ENCODE measurements around the gene NSD1. TPM values are rescaled to one million over a fixed set of nuclear protein-coding genes. Genes with fewer than 3 reads are reported as not detected.

The NSD1 gene
- total and polyA plus RNA-seq, 2 of the 4 experiments (the other 2 are of a cell fraction) = 7.7 to 31.0 TPM

GRCh38 chr5:177086654-177087397 is 46.7 kb upstream of the NSD1 start, which contains the start of gene FGFR4:
TSS of gene FGFR4 (plus strand) at chr5:177086915. CDS start at chr5:177089603, 2,688 bp downstream.
- H2AFZ ChIP-seq (replicated peaks; ENCODE audit: low read length, poor library complexity) = peak within 1 kb of the TSS; percentile 97
- H3K4me1 ChIP-seq (ENCODE audit: control insufficient read depth, insufficient read depth, low read length) = peaks cover 9% of the 10 kb centered on the region; the same call in 1 of the 2 replicates
- dilution Hi-C loops (cut with HindIII; ENCODE audit: low sequenced_read_pairs, unreplicated experiment) (no loop called here), in situ Hi-C loops (cut with MboI; ENCODE audit: low sequenced_read_pairs) (no loop called here), intact Hi-C loops (cut with micrococcal nuclease) (no loop called here)
- no TSS peak for BruUV-seq (replicated peaks)
- no peaks in the 10 kb centered on the region; the same call in 1 of the 2 replicates for H4K20me1 ChIP-seq (ENCODE audit: insufficient read depth, low read length)
- 0 out of 2 replicates have a peak, but pooled peaks cover 3% of the 10 kb centered on the region for H3K9me1 ChIP-seq (ENCODE audit: insufficient read depth, low read length)
- no peak within 1 kb of the TSS for H4K91ac ChIP-seq (ENCODE audit: insufficient read depth, low read depth, low read length)
- no peak within 1 kb of the TSS for H2AK5ac ChIP-seq (ENCODE audit: low read depth, low read length)
- H3K79me1 ChIP-seq (ENCODE audit: low read depth in 1 of 2, low read length in 2 of 2) = no peaks in the 10 kb centered on the region
- DNase-seq = peak; percentile 39
- H4K8ac ChIP-seq (ENCODE audit: low read depth in 2 of 2, low read length in 2 of 2) = no peak within 1 kb of the TSS; a peak in 1 of 4 replicates
- H3K36me3 ChIP-seq (ENCODE audit: control insufficient read depth, insufficient read depth, low read length) = peaks cover 5% of the 10 kb centered on the region; the same call in 1 of the 2 replicates
- H3K9me3 ChIP-seq (ENCODE audit: control insufficient read depth, insufficient read depth, low read length) = no peaks in the 10 kb centered on the region
- 2% methylated on average over 14 of the region's 68 CpGs; no CpG with 5 or more reads in 1 of the 2 experiments for WGBS, 2 experiments (ENCODE audit: extremely low coverage in 2 of 2, insufficient read length in 1 of 2)
- no peak within 1 kb of the TSS for H2BK5ac ChIP-seq (ENCODE audit: low read depth, low read length, poor library complexity, severe bottlenecking)
- ChIA-PET POLR2A (ENCODE audit: unreplicated experiment) (no interaction called here), CTCF (interaction anchor here (1.0 to 1.3 kb wide), 3 partner anchors 12 to 22 kb away, joined by 3 to 7 read pairs (median 3); no protein-coding TSS in a partner anchor)
- no peak within 1 kb of the TSS for H4K5ac ChIP-seq (ENCODE audit: low read depth, low read length)
- H3K56ac ChIP-seq (ENCODE audit: extremely low read depth, insufficient read depth, low read length) = no peak within 1 kb of the TSS
- H3K27me3 ChIP-seq (ENCODE audit: control insufficient read depth, insufficient read depth, low read length) = peaks cover 8% of the 10 kb centered on the region
- no peak within 1 kb of the TSS for H3K27ac ChIP-seq (ENCODE audit: insufficient read depth, low read length)
- H2BK15ac ChIP-seq (ENCODE audit: low read depth, low read length) = no peak within 1 kb of the TSS
- H2BK20ac ChIP-seq (ENCODE audit: low read depth, low read length) = no peak within 1 kb of the TSS
- no peak within 1 kb of the TSS for H3K14ac ChIP-seq (replicated peaks; ENCODE audit: low read depth, low read length)
- no peak within 1 kb of the TSS for H2BK120ac ChIP-seq (ENCODE audit: low read depth, low read length)
- H3K18ac ChIP-seq (ENCODE audit: low read depth, low read length) = no peak within 1 kb of the TSS
- peak within 1 kb of the TSS; percentile 73 for H3K4me2 ChIP-seq (ENCODE audit: low read depth, low read length)
- H3K4me3 ChIP-seq (ENCODE audit: insufficient read depth, low read depth, low read length) = peak within 1 kb of the TSS; percentile 61
- no peak within 1 kb of the TSS for H3K4ac ChIP-seq (ENCODE audit: low read depth, low read length)
- H2AK9ac ChIP-seq (replicated peaks; ENCODE audit: low read depth, low read length, poor library complexity) = peak within 1 kb of the TSS; percentile 44
- peak within 1 kb of the TSS; percentile 41 for H3K9ac ChIP-seq (ENCODE audit: low read depth, low read length)
- peak; percentile 42 for TF ChIP-seq CTCF (conservative IDR thresholded peaks at IDR 0.05; ENCODE audit: low read depth, low read length)
- no peak for TF ChIP-seq RCOR1 (IDR thresholded peaks at IDR 0.05; ENCODE audit: insufficient replicate concordance, low read length)
- ATAC-seq (ENCODE audit: low read depth) = peak; percentile 88
- no peak within 1 kb of the TSS for H3K23ac ChIP-seq (ENCODE audit: low read depth, low read length)

All from IMR-90 (cell line).